Medulla oblongata (tissue), 1 donor: Measurements from ENCODE around the gene CYP27B1.
"Not testable (repeated sequence)": the region's sequence is repeated elsewhere in the genome, so short reads cannot be mapped to it uniquely, and the experiment has no call there.

Experiments used
- DNase-seq: peaks from one replicate; pipeline ENCODE4 v3.0.0-alpha.2; 2015; ENCODE audit errors: extremely low spot score

CYP27B1 gene

GRCh38 chr12:57783861-57784260 is 17.0 kb upstream of the CYP27B1 start:
- DNase-seq, result no peak

GRCh38 chr12:57783466-57783801 is 16.6 kb upstream of the CYP27B1 start:
- no peak for DNase-seq

GRCh38 chr12:57782608-57783465 is 16.0 kb upstream of the CYP27B1 start, which contains the start of gene TSFM:
Gene TSFM, plus strand, starts transcription at chr12:57782787. Its CDS starts 15 bp downstream, at chr12:57782802.
- peak; percentile 98 for DNase-seq

GRCh38 chr12:57782243-57782607 is 15.3 kb upstream of the CYP27B1 start:
- no peak for DNase-seq

- DNase-seq, result no peak
Observed at GRCh38 chr12:57781801-57782200, 14.9 kb upstream of the CYP27B1 start.

- no peak for DNase-seq
Observed at GRCh38 chr12:57781244-57781643, 14.4 kb upstream of the CYP27B1 start.

- no peak for DNase-seq
Observed at GRCh38 chr12:57780284-57780897, 13.5 kb upstream of the CYP27B1 start.

GRCh38 chr12:57779736-57780135 is 12.9 kb upstream of the CYP27B1 start:
- DNase-seq, result no peak

GRCh38 chr12:57777911-57778310 is 11.0 kb upstream of the CYP27B1 start:
- no peak for DNase-seq

- DNase-seq, result no peak
Observed at GRCh38 chr12:57777367-57777766, 10.5 kb upstream of the CYP27B1 start.

GRCh38 chr12:57776247-57776587 is 9.3 kb upstream of the CYP27B1 start:
- DNase-seq, result no peak

GRCh38 chr12:57775563-57776246 is 8.8 kb upstream of the CYP27B1 start:
- DNase-seq, result peak; percentile 9

- no peak for DNase-seq
Observed at GRCh38 chr12:57775044-57775443, 8.2 kb upstream of the CYP27B1 start.

GRCh38 chr12:57774634-57775033 is 7.8 kb upstream of the CYP27B1 start:
- not testable (repeated sequence) for DNase-seq

- peak; percentile 37 for DNase-seq
Observed at GRCh38 chr12:57772429-57773322, 5.8 kb upstream of the CYP27B1 start, which contains the start of gene EEF1AKMT3. Gene EEF1AKMT3, plus strand, starts transcription at chr12:57772614. Its CDS starts 111 bp downstream, at chr12:57772725.

GRCh38 chr12:57771873-57772428 is 5.1 kb upstream of the CYP27B1 start, which contains the start of gene METTL1:
Gene METTL1, minus strand, starts transcription at chr12:57772105. Its CDS starts 22 bp downstream, at chr12:57772083.
- peak; percentile 97 for DNase-seq

- DNase-seq, result peak; percentile 82
Observed at GRCh38 chr12:57771236-57771872, 4.5 kb upstream of the CYP27B1 start.

- no peak for DNase-seq
Observed at GRCh38 chr12:57770734-57771133, 3.9 kb upstream of the CYP27B1 start.

GRCh38 chr12:57769594-57769993 is 2.7 kb upstream of the CYP27B1 start:
- DNase-seq, result no peak

- no peak for DNase-seq
Observed at GRCh38 chr12:57767876-57768275, 998 bp upstream of the CYP27B1 start.

- DNase-seq, result no peak
Observed at GRCh38 chr12:57767305-57767698, 424 bp upstream of the CYP27B1 start.
